Measurements from ENCODE around the gene TTC1.
"Not testable (repeated sequence)": the region's sequence is repeated elsewhere in the genome, so short reads cannot be mapped to it uniquely, and the experiment has no call there.

TTC1 gene

DNA sequence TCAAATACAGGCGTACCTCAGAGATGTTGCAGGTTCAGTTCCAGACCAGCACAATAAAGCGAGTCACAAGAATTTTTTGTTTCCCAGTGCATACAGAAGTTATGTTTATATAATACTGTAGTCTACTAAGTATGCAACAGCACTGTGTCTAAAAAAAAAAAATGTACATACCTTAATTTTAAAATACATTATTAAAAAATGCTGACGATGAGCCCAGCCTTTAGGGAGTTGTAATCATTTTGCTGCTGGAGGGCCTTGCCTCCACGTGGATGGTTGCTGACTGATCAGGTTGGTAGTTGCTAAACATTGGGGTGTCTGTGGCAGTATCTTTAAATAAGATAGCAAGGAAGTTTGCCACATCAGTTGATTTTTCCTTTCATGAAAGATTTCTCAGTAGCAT, 48.3 kb downstream of the TTC1 start:
- no peak for TF ChIP-seq ZFX (IDR thresholded peaks at IDR 0.05)
- TF ChIP-seq, protein P1, sequence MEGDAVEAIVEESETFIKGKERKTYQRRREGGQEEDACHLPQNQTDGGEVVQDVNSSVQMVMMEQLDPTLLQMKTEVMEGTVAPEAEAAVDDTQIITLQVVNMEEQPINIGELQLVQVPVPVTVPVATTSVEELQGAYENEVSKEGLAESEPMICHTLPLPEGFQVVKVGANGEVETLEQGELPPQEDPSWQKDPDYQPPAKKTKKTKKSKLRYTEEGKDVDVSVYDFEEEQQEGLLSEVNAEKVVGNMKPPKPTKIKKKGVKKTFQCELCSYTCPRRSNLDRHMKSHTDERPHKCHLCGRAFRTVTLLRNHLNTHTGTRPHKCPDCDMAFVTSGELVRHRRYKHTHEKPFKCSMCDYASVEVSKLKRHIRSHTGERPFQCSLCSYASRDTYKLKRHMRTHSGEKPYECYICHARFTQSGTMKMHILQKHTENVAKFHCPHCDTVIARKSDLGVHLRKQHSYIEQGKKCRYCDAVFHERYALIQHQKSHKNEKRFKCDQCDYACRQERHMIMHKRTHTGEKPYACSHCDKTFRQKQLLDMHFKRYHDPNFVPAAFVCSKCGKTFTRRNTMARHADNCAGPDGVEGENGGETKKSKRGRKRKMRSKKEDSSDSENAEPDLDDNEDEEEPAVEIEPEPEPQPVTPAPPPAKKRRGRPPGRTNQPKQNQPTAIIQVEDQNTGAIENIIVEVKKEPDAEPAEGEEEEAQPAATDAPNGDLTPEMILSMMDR (conservative IDR thresholded peaks at IDR 0.05): no peak
- no peak overlapping the region for H3K27ac ChIP-seq

DNA sequence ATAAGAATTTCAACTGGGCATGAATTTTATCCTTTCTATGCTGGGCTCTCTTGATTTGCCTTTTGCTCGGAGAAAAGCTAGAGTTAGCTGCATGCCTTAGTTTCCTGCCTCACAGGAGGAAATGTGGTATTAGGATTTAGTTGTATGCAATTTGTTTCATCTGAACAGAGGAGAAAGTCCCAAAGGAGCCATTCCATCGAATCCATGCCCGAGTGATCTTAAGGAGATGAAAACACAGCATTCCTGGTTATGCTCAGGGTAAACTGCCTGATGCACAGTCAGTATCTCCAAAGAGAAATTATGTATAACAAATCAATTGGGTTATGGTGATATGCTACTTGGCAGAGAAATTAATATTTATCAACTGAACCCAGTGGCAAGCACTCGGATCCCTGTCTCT, 51.1 kb downstream of the TTC1 start:
- no peak overlapping the region for H3K27ac ChIP-seq
- no peak for TF ChIP-seq ZFX (IDR thresholded peaks at IDR 0.05)
- TF ChIP-seq, protein P1 (conservative IDR thresholded peaks at IDR 0.05): no peak

DNA sequence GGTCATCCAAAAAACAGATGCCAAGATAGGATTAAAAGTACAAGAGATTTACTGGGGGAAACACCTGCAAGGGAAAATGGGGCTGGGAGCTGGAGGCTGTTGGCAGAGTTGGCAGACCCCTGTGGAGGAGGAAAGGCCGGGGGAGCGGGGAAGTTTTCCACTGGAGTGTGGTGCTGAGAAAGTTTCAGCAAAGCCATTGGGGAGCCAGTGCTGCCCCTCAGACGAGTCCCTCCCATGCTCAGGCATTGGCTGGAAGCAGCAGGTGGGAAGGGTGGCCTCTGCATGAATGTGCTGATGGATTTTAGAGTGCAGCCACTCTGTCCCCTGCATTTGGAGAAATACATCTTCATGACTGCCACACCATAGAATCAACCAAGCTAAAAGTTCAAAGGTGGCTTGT, 52.8 kb downstream of the TTC1 start:
- TF ChIP-seq, protein P1 (conservative IDR thresholded peaks at IDR 0.05): no peak
- no peak for TF ChIP-seq ZFX (IDR thresholded peaks at IDR 0.05)
- H3K27ac ChIP-seq: no peak overlapping the region

DNA sequence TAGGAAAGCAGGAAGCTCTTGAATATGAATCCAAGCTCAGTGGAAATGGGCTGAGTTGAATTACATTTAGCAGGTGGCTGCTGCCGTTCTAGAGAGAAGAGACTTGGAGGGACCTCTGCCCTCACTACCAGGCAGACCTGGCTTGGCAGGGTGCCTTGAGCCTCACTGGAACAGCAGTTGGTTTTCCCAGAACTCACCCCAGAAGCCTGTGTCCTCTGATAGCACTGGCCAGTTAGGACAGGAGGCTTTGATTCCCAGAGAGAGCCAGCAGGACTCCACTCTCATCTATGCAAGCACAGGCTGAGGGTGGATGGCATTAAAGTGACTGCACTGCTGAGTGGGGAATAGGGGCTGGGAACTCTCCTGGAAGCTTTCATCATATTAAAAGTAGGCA, 55.5 kb downstream of the TTC1 start:
- TF ChIP-seq ZFX (IDR thresholded peaks at IDR 0.05): no peak
- TF ChIP-seq, protein P1 (conservative IDR thresholded peaks at IDR 0.05): no peak
- H3K27ac ChIP-seq: peak overlapping the region; percentile 87

- peak overlapping the region; percentile 87 for H3K27ac ChIP-seq
- no peak for TF ChIP-seq ZFX (IDR thresholded peaks at IDR 0.05)
- TF ChIP-seq, protein P1 (conservative IDR thresholded peaks at IDR 0.05): no peak
Observed at GRCh38 chr5:160064995-160065614, 56.2 kb downstream of the TTC1 start.

- H3K27ac ChIP-seq: not testable (repeated sequence)
Observed at GRCh38 chr5:160069120-160069519, 60.2 kb downstream of the TTC1 start.

DNA sequence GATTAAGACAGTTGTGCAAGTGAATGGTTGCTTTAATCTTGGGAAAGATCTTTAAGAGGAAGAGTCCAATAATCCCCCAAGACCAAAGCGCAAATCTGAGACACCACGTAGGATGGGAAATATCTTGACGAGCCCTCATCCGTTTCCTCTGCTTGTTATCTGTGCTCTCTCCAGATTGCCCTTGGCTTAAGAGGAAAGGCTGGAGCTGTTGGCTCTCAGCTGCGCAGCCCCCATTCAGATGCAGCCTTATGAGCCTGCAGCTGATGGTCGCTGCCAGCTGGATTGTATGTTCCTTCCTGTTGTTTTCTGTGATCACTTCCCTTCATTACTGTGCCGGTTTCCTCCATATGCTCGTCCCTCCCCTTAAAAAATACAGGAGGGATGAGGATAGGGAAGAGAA, 62.6 kb downstream of the TTC1 start:
- peak overlapping the region; percentile 55 for H3K27ac ChIP-seq
- TF ChIP-seq ZFX (IDR thresholded peaks at IDR 0.05): no peak
- TF ChIP-seq, protein P1 (conservative IDR thresholded peaks at IDR 0.05): no peak

DNA sequence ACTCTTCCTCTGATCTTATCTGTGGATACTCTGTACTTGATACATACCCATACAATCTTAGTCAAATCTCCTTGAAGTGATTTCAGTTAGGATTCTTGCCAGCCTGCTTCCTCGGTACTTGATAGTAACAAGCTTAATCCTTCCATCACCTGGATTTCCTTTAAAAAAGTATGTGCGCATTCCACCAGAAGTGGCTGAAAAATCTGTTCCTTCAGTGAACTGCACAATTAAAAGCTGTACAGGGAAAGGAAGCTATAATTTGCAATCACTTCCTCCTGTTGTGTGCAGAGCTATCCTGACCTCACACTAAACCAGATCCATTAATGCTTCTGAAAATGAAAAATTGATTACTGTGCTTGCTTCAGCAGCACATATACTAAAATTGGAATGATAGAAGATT, 63.0 kb downstream of the TTC1 start:
- peak overlapping the region; percentile 55 for H3K27ac ChIP-seq
- TF ChIP-seq ZFX (IDR thresholded peaks at IDR 0.05): no peak
- TF ChIP-seq, protein P1 (conservative IDR thresholded peaks at IDR 0.05): no peak

Data from C4-2B (cell line).